ENCODE data around the gene PDZD2. TPM values are rescaled to one million over a fixed set of nuclear protein-coding genes. Genes with fewer than 3 reads are reported as not detected.

The PDZD2 gene
- total RNA-seq, 1 experiment from 2014 or later, result 0.37 TPM

- H2AFZ ChIP-seq (ENCODE audit: low read depth, low read length, poor library complexity, severe bottlenecking), result no peak overlapping the region
- ChIA-PET RAD21 (ENCODE audit: low non-redundant PET in 1 of 2, low total read pairs in 2 of 2, uncharacterized antibody in 2 of 2, unreplicated experiment in 2 of 2) (no interaction called here), CTCF (no interaction called here), POLR2A (no interaction called here)
- TF ChIP-seq SRF (IDR thresholded peaks at IDR 0.05; ENCODE audit: low read depth) (no peak), EZH2phosphoT487 (IDR thresholded peaks at IDR 0.05; ENCODE audit: borderline replicate concordance) (no peak), CBX3 (IDR thresholded peaks at IDR 0.05; ENCODE audit: low read depth) (no peak), JUND (IDR thresholded peaks at IDR 0.05) (no peak), TCF7L2 (IDR thresholded peaks at IDR 0.05; ENCODE audit: borderline replicate concordance, extremely low read depth, insufficient read depth, insufficient read length) (no peak), YY1 (IDR thresholded peaks at IDR 0.05; ENCODE audit: extremely low read depth, insufficient replicate concordance, low read depth, low read length) (no peak), ZBTB33 (IDR thresholded peaks at IDR 0.05; ENCODE audit: extremely low read depth, insufficient replicate concordance, low read length) (no peak), SP1 (IDR thresholded peaks at IDR 0.05; ENCODE audit: low read depth) (no peak), POLR2A (IDR thresholded peaks at IDR 0.05; ENCODE audit: borderline replicate concordance, extremely low read depth, insufficient read depth, insufficient read length) (no peak), EGR1 (IDR thresholded peaks at IDR 0.05; ENCODE audit: low read depth) (no peak), ATF3 (IDR thresholded peaks at IDR 0.05) (no peak), ELF1 (IDR thresholded peaks at IDR 0.05; ENCODE audit: borderline replicate concordance, low read depth) (no peak), CTCF (IDR thresholded peaks at IDR 0.05 in 2 of 3, conservative IDR thresholded peaks at IDR 0.05 in 1 of 3; ENCODE audit: borderline replicate concordance in 1 of 3, insufficient read depth in 1 of 3, low read depth in 2 of 3, low read length in 2 of 3) (no peak), ZFX (IDR thresholded peaks at IDR 0.05) (no peak), POLR2AphosphoS5 (IDR thresholded peaks at IDR 0.05; ENCODE audit: low read depth, low read length) (no peak), FOSL1 (IDR thresholded peaks at IDR 0.05; ENCODE audit: low read depth) (no peak), ZNF274 (IDR thresholded peaks at IDR 0.05; ENCODE audit: low read depth, low read length) (no peak), EZH2 (IDR thresholded peaks at IDR 0.05) (no peak), RAD21 (IDR thresholded peaks at IDR 0.05; ENCODE audit: low read depth) (no peak), MAX (IDR thresholded peaks at IDR 0.05) (no peak)
- H3K27me3 ChIP-seq (ENCODE audit: insufficient read depth, low read length), result no peaks in the 10 kb centered on the region
- no TSS peak for BruUV-seq (replicated peaks)
- no peaks in the 10 kb centered on the region for H3K9me3 ChIP-seq (ENCODE audit: control insufficient read depth in 1 of 2, insufficient read depth in 1 of 2, low read depth in 1 of 2, low read length in 2 of 2)
- no peak overlapping the region for H3K27ac ChIP-seq (ENCODE audit: low read depth, low read length)
- no peaks in the 10 kb centered on the region for H3K4me1 ChIP-seq (ENCODE audit: control insufficient read depth in 1 of 2, insufficient read depth in 2 of 2, low read length in 2 of 2)
- no peaks in the 10 kb centered on the region for H3K9me2 ChIP-seq (ENCODE audit: insufficient read depth)
- DNase-seq (ENCODE audit: low read depth, low spot score) (no peak), ATAC-seq (no peak)
- H3K9ac ChIP-seq (ENCODE audit: low read length), result no peak overlapping the region
- no peaks in the 10 kb centered on the region for H4K20me1 ChIP-seq (ENCODE audit: insufficient read depth)
- H3K36me3 ChIP-seq (ENCODE audit: control insufficient read depth in 1 of 2, insufficient read depth in 2 of 2, low read length in 2 of 2), result no peaks in the 10 kb centered on the region
- H3K4me3 ChIP-seq (replicated peaks in 1 of 2; ENCODE audit: low read depth in 1 of 2, low read length in 2 of 2), result no peak overlapping the region
- intact Hi-C loops (cut with micrococcal nuclease), result no loop called here
- H3K79me2 ChIP-seq (ENCODE audit: insufficient read depth, low read length), result no peaks in the 10 kb centered on the region
- H3K4me2 ChIP-seq (ENCODE audit: low read length), result no peak overlapping the region
Measured at GRCh38 chr5:32008746-32009145, 369.8 kb downstream of the PDZD2 start.
